Measurements from ENCODE around the gene TNS1.
"Not testable (repeated sequence)": the region's sequence is repeated elsewhere in the genome, so short reads cannot be mapped to it uniquely, and the experiment has no call there.

Gene TNS1

GRCh38 chr2:218002845-218003180, at the start of gene TNS1:
TNS1 (minus strand) TSS chr2:218002995; CDS start chr2:218002872, 123 bp downstream.
- DNase-seq: no peak

GRCh38 chr2:218051903-218052302, 49.1 kb upstream of the TNS1 start:
- DNase-seq: no peak

GRCh38 chr2:218047536-218048225, 44.9 kb upstream of the TNS1 start:
- no peak for DNase-seq

- DNase-seq: no peak
Measured at GRCh38 chr2:218046238-218046637, 43.4 kb upstream of the TNS1 start.

- DNase-seq: not testable (repeated sequence)
Measured at GRCh38 chr2:218044599-218044998, 41.8 kb upstream of the TNS1 start.

GRCh38 chr2:218043701-218044109, 40.9 kb upstream of the TNS1 start:
- DNase-seq: no peak

- DNase-seq: no peak
Measured at GRCh38 chr2:218043100-218043499, 40.3 kb upstream of the TNS1 start.

GRCh38 chr2:218041302-218042168, 38.7 kb upstream of the TNS1 start:
- no peak for DNase-seq

GRCh38 chr2:218040883-218041282, 38.1 kb upstream of the TNS1 start:
- DNase-seq: no peak

GRCh38 chr2:218039171-218039570, 36.4 kb upstream of the TNS1 start:
- DNase-seq: no peak

- no peak for DNase-seq
Measured at GRCh38 chr2:218036371-218036770, 33.6 kb upstream of the TNS1 start.

- DNase-seq: no peak
Measured at GRCh38 chr2:218035463-218036100, 32.8 kb upstream of the TNS1 start.

- DNase-seq: peak; percentile 36
Measured at GRCh38 chr2:218034497-218035213, 31.9 kb upstream of the TNS1 start.

GRCh38 chr2:218033590-218034496, 31.0 kb upstream of the TNS1 start:
- DNase-seq: no peak

GRCh38 chr2:218033208-218033589, 30.4 kb upstream of the TNS1 start:
- DNase-seq: no peak

GRCh38 chr2:218032336-218033171, 29.8 kb upstream of the TNS1 start:
- no peak for DNase-seq

GRCh38 chr2:218031771-218032257, 29.0 kb upstream of the TNS1 start:
- DNase-seq: no peak

- no peak for DNase-seq
Measured at GRCh38 chr2:218031261-218031660, 28.5 kb upstream of the TNS1 start.

GRCh38 chr2:218030409-218031195, 27.8 kb upstream of the TNS1 start:
- DNase-seq: no peak
